AG09309 (cell line): Measurements from ENCODE around the gene KARS1.

Experiments used
- DNase-seq: peaks from one replicate; pipeline ENCODE4 v3.0.0-alpha.2; 2010; ENCODE audit warnings: low read depth
- H3K4me3 ChIP-seq: 2 replicates; pipeline ENCODE4 v1.5.1; 2011; ENCODE audit warnings: mild to moderate bottlenecking, low read depth, low read length, moderate library complexity; ENCODE audit not compliant: control insufficient read depth
- CTCF ChIP-seq: IDR thresholded peaks from 2 replicates; pipeline ENCODE4 v1.5.1; 2011; ENCODE audit warnings: mild to moderate bottlenecking, low read depth, low read length, inconsistent platforms; ENCODE audit not compliant: insufficient read depth, control insufficient read depth; ENCODE audit errors: missing control alignments

The KARS1 gene

GRCh38 chr16:75660726-75661302 lies 13.3 kb upstream of the KARS1 start:
- no peak overlapping the region for H3K4me3 ChIP-seq
- no peak for DNase-seq
- no peak for TF ChIP-seq CTCF

GRCh38 chr16:75660321-75660720 lies 12.9 kb upstream of the KARS1 start:
- no peak for DNase-seq
- no peak for TF ChIP-seq CTCF
- no peak overlapping the region for H3K4me3 ChIP-seq

- no peak for DNase-seq
- H3K4me3 ChIP-seq, result no peak overlapping the region
- TF ChIP-seq CTCF, result no peak
Measured at GRCh38 chr16:75658175-75658574, 10.7 kb upstream of the KARS1 start.

GRCh38 chr16:75653922-75654321 lies 6.5 kb upstream of the KARS1 start:
- DNase-seq, result peak; percentile 57
- no peak for TF ChIP-seq CTCF
- H3K4me3 ChIP-seq, result no peak overlapping the region

- H3K4me3 ChIP-seq, result peak overlapping the region; percentile 100
- TF ChIP-seq CTCF, result no peak
- no peak for DNase-seq
Measured at GRCh38 chr16:75648265-75649076, 1.0 kb upstream of the KARS1 start.

- TF ChIP-seq CTCF, result no peak
- no peak for DNase-seq
Measured at GRCh38 chr16:75647112-75647491, 363 bp downstream of the KARS1 start.

More at GRCh38 chr16:75647112-75647491, 363 bp downstream of the KARS1 start:
- peak overlapping the region; percentile 100 for H3K4me3 ChIP-seq
